ENCODE results near the gene PLEKHH2. TPM values are rescaled to one million over a fixed set of nuclear protein-coding genes. Genes with fewer than 3 reads are reported as not detected.

The PLEKHH2 gene
- total and polyA plus RNA-seq, 2 donors, result 7.0 to 53.6 TPM

GRCh38 chr2:43737855-43738254 is 100.8 kb downstream of the PLEKHH2 start:
- no peak for DNase-seq (ENCODE audit: extremely low spot score)
- WGBS, result 77% methylated on average over 2 of the region's 2 CpGs
- no peak overlapping the region for H3K4me3 ChIP-seq (ENCODE audit: low read depth, low read length)
- H3K27ac ChIP-seq (ENCODE audit: low read depth), result no peak overlapping the region
- no peaks in the 10 kb centered on the region for H3K36me3 ChIP-seq (ENCODE audit: insufficient read depth)
- no peaks in the 10 kb centered on the region for H3K4me1 ChIP-seq (ENCODE audit: insufficient read depth)

- Histone ChIP-seq H3K36me3 (ENCODE audit: insufficient read depth) (no peaks in the 10 kb centered on the region), H3K4me1 (ENCODE audit: insufficient read depth) (no peaks in the 10 kb centered on the region), H3K4me3 (ENCODE audit: low read depth, low read length) (no peak overlapping the region), H3K27ac (ENCODE audit: low read depth) (no peak overlapping the region)
- 70% methylated on average over 2 of the region's 2 CpGs for WGBS
- no peak for DNase-seq (ENCODE audit: extremely low spot score)
These were observed 101.2 kb downstream of the PLEKHH2 start for GRCh38 chr2:43738257-43738656.

GRCh38 chr2:43743706-43744105 is 106.6 kb downstream of the PLEKHH2 start:
- DNase-seq (ENCODE audit: extremely low spot score), result no peak
- Histone ChIP-seq H3K4me3 (ENCODE audit: low read depth, low read length) (no peak overlapping the region), H3K4me1 (ENCODE audit: insufficient read depth) (no peaks in the 10 kb centered on the region), H3K36me3 (ENCODE audit: insufficient read depth) (peaks cover 2% of the 10 kb centered on the region), H3K27ac (ENCODE audit: low read depth) (no peak overlapping the region)
- WGBS, result 81% methylated on average over 5 of the region's 5 CpGs

- Histone ChIP-seq H3K36me3 (ENCODE audit: insufficient read depth) (peaks cover 2% of the 10 kb centered on the region), H3K27ac (ENCODE audit: low read depth) (no peak overlapping the region), H3K4me1 (ENCODE audit: insufficient read depth) (no peaks in the 10 kb centered on the region), H3K4me3 (ENCODE audit: low read depth, low read length) (no peak overlapping the region)
- peak; percentile 36 for DNase-seq (ENCODE audit: extremely low spot score)
- WGBS, result 35% methylated on average over 3 of the region's 3 CpGs
These were observed 108.4 kb downstream of the PLEKHH2 start for GRCh38 chr2:43745457-43745856.

GRCh38 chr2:43748333-43748732 is 111.3 kb downstream of the PLEKHH2 start:
- Histone ChIP-seq H3K4me3 (ENCODE audit: low read depth, low read length) (no peak overlapping the region), H3K4me1 (ENCODE audit: insufficient read depth) (peaks cover 2% of the 10 kb centered on the region), H3K27ac (ENCODE audit: low read depth) (no peak overlapping the region), H3K36me3 (ENCODE audit: insufficient read depth) (peaks cover 2% of the 10 kb centered on the region)
- DNase-seq (ENCODE audit: extremely low spot score), result no peak
- WGBS, result 69% methylated on average over 5 of the region's 5 CpGs

- WGBS, result 73% methylated on average over 3 of the region's 3 CpGs
- no peak for DNase-seq (ENCODE audit: extremely low spot score)
- peaks cover 2% of the 10 kb centered on the region for H3K4me1 ChIP-seq (ENCODE audit: insufficient read depth)
- H3K4me3 ChIP-seq (ENCODE audit: low read depth, low read length), result no peak overlapping the region
- H3K36me3 ChIP-seq (ENCODE audit: insufficient read depth), result peaks cover 2% of the 10 kb centered on the region
- no peak overlapping the region for H3K27ac ChIP-seq (ENCODE audit: low read depth)
These were observed 112.5 kb downstream of the PLEKHH2 start for GRCh38 chr2:43749583-43749982.

GRCh38 chr2:43751476-43751990 is 114.5 kb downstream of the PLEKHH2 start:
- H3K4me3 ChIP-seq (ENCODE audit: low read depth, low read length), result no peak overlapping the region
- H3K4me1 ChIP-seq (ENCODE audit: insufficient read depth), result peaks cover 2% of the 10 kb centered on the region
- H3K36me3 ChIP-seq (ENCODE audit: insufficient read depth), result no peaks in the 10 kb centered on the region
- no peak overlapping the region for H3K27ac ChIP-seq (ENCODE audit: low read depth)
- WGBS, result 57% methylated on average over 5 of the region's 5 CpGs
- no peak for DNase-seq (ENCODE audit: extremely low spot score)

GRCh38 chr2:43752302-43752701 is 115.2 kb downstream of the PLEKHH2 start:
- no peak overlapping the region for H3K27ac ChIP-seq (ENCODE audit: low read depth)
- no peak for DNase-seq (ENCODE audit: extremely low spot score)
- H3K36me3 ChIP-seq (ENCODE audit: insufficient read depth), result no peaks in the 10 kb centered on the region
- H3K4me3 ChIP-seq (ENCODE audit: low read depth, low read length), result no peak overlapping the region
- peaks cover 2% of the 10 kb centered on the region for H3K4me1 ChIP-seq (ENCODE audit: insufficient read depth)

GRCh38 chr2:43754180-43754579 is 117.1 kb downstream of the PLEKHH2 start:
- no peak for DNase-seq (ENCODE audit: extremely low spot score)
- Histone ChIP-seq H3K27ac (ENCODE audit: low read depth) (no peak overlapping the region), H3K4me3 (ENCODE audit: low read depth, low read length) (no peak overlapping the region), H3K36me3 (ENCODE audit: insufficient read depth) (no peaks in the 10 kb centered on the region), H3K4me1 (ENCODE audit: insufficient read depth) (peaks cover 2% of the 10 kb centered on the region)
- 89% methylated on average over 7 of the region's 7 CpGs for WGBS

GRCh38 chr2:43758739-43759138 is 121.7 kb downstream of the PLEKHH2 start:
- DNase-seq (ENCODE audit: extremely low spot score), result no peak
- Histone ChIP-seq H3K4me3 (ENCODE audit: low read depth, low read length) (no peak overlapping the region), H3K27ac (ENCODE audit: low read depth) (no peak overlapping the region), H3K36me3 (ENCODE audit: insufficient read depth) (no peaks in the 10 kb centered on the region), H3K4me1 (ENCODE audit: insufficient read depth) (no peaks in the 10 kb centered on the region)
- WGBS, result 62% methylated on average over 3 of the region's 3 CpGs

GRCh38 chr2:43759195-43759594 is 122.1 kb downstream of the PLEKHH2 start:
- no peak overlapping the region for H3K4me3 ChIP-seq (ENCODE audit: low read depth, low read length)
- no peak for DNase-seq (ENCODE audit: extremely low spot score)
- no peaks in the 10 kb centered on the region for H3K36me3 ChIP-seq (ENCODE audit: insufficient read depth)
- H3K4me1 ChIP-seq (ENCODE audit: insufficient read depth), result no peaks in the 10 kb centered on the region
- H3K27ac ChIP-seq (ENCODE audit: low read depth), result no peak overlapping the region

- no peak overlapping the region for H3K4me3 ChIP-seq (ENCODE audit: low read depth, low read length)
- H3K27ac ChIP-seq (ENCODE audit: low read depth), result no peak overlapping the region
- no peak for DNase-seq (ENCODE audit: extremely low spot score)
- H3K36me3 ChIP-seq (ENCODE audit: insufficient read depth), result no peaks in the 10 kb centered on the region
- no peaks in the 10 kb centered on the region for H3K4me1 ChIP-seq (ENCODE audit: insufficient read depth)
- WGBS, result 63% methylated on average over 3 of the region's 3 CpGs
These were observed 125.2 kb downstream of the PLEKHH2 start for GRCh38 chr2:43762286-43762685.

GRCh38 chr2:43763091-43763490 is 126.0 kb downstream of the PLEKHH2 start:
- 92% methylated on average over 2 of the region's 2 CpGs for WGBS
- H3K36me3 ChIP-seq (ENCODE audit: insufficient read depth), result no peaks in the 10 kb centered on the region
- H3K4me3 ChIP-seq (ENCODE audit: low read depth, low read length), result no peak overlapping the region
- H3K27ac ChIP-seq (ENCODE audit: low read depth), result no peak overlapping the region
- no peak for DNase-seq (ENCODE audit: extremely low spot score)
- no peaks in the 10 kb centered on the region for H3K4me1 ChIP-seq (ENCODE audit: insufficient read depth)

- Histone ChIP-seq H3K27ac (ENCODE audit: low read depth) (no peak overlapping the region), H3K4me3 (ENCODE audit: low read depth, low read length) (no peak overlapping the region), H3K4me1 (ENCODE audit: insufficient read depth) (no peaks in the 10 kb centered on the region), H3K36me3 (ENCODE audit: insufficient read depth) (no peaks in the 10 kb centered on the region)
- 25% methylated on average over 1 of the region's 1 CpG for WGBS
- DNase-seq (ENCODE audit: extremely low spot score), result no peak
These were observed 127.1 kb downstream of the PLEKHH2 start for GRCh38 chr2:43764086-43764705.

- no peaks in the 10 kb centered on the region for H3K36me3 ChIP-seq (ENCODE audit: insufficient read depth)
- 95% methylated on average over 4 of the region's 4 CpGs for WGBS
- H3K27ac ChIP-seq (ENCODE audit: low read depth), result no peak overlapping the region
- H3K4me3 ChIP-seq (ENCODE audit: low read depth, low read length), result no peak overlapping the region
- DNase-seq (ENCODE audit: extremely low spot score), result no peak
- no peaks in the 10 kb centered on the region for H3K4me1 ChIP-seq (ENCODE audit: insufficient read depth)
These were observed 128.9 kb downstream of the PLEKHH2 start for GRCh38 chr2:43766006-43766405.

All from urinary bladder (tissue), 4 donors.